Uterus (tissue), 2 donors: Measurements from ENCODE around the gene RGS6.

Source experiments
- CTCF ChIP-seq, 4 experiments: fragments of 200-600 bp in 2 of 4; fragments of 450-650 bp in 2 of 4; sonication (generic) in 2 of 4; IDR thresholded peaks; one replicate each; pipeline ENCODE4 v1.5.1; 2016 to 2019; ENCODE audit warnings: antibody characterized with exemption in 4 of 4, mild to moderate bottlenecking in 2 of 4, moderate library complexity in 1 of 4
- POLR2A ChIP-seq, 2 donors: fragments of 450-650 bp; IDR thresholded peaks; one replicate each; pipeline ENCODE4 v1.6.1; 2016; ENCODE audit warnings: antibody characterized with exemption in 2 of 2, mild to moderate bottlenecking in 1 of 2, moderate library complexity in 1 of 2

- no peak for TF ChIP-seq CTCF (IDR thresholded peaks at IDR 0.05)
- TF ChIP-seq POLR2A (IDR thresholded peaks at IDR 0.05) = no peak
These were observed 128.2 kb downstream of the RGS6 start for GRCh38 chr14:72060460-72060859.
